Ishikawa (cell line): ENCODE data around the gene IGFBP7.

Experiments used
- CEBPB ChIP-seq: IDR thresholded peaks from 2 replicates; pipeline ENCODE4 v1.6.1; 2012
- EGR1 ChIP-seq: IDR thresholded peaks from 2 replicates; pipeline ENCODE4 v1.6.1; 2012
- EP300 ChIP-seq: IDR thresholded peaks from 2 replicates; pipeline ENCODE4 v1.6.1; 2012; ENCODE audit warnings: borderline replicate concordance
- NFIC ChIP-seq: IDR thresholded peaks from 2 replicates; pipeline ENCODE4 v1.6.1; 2012
- RAD21 ChIP-seq: IDR thresholded peaks from 2 replicates; pipeline ENCODE4 v1.6.1; 2012; ENCODE audit warnings: low read depth
- REST ChIP-seq: IDR thresholded peaks from 2 replicates; pipeline ENCODE4 v1.6.1; 2012; ENCODE audit warnings: low read depth, mild to moderate bottlenecking
- TAF1 ChIP-seq: IDR thresholded peaks from 2 replicates; pipeline ENCODE4 v1.6.1; 2012; ENCODE audit warnings: low read depth, mild to moderate bottlenecking
- TEAD4 ChIP-seq: IDR thresholded peaks from 2 replicates; pipeline ENCODE4 v1.6.1; 2012
- YY1 ChIP-seq: IDR thresholded peaks from 2 replicates; pipeline ENCODE4 v1.6.1; 2012; ENCODE audit warnings: low read depth
- TF ChIP-seq, protein P1 (sequence below): IDR thresholded peaks from 2 replicates; pipeline ENCODE4 v1.6.1; 2012

GRCh38 chr4:57078685-57079521 lies 31.3 kb downstream of the IGFBP7 start:
- TF ChIP-seq CEBPB (no peak; the same call in 1 of the 2 replicates), TAF1 (no peak), REST (no peak), TEAD4 (peak; percentile 54; the same call in 1 of the 2 replicates), YY1 (no peak), EGR1 (no peak), EP300 (peak; percentile 78; the same call in 1 of the 2 replicates), RAD21 (no peak), NFIC (peak; percentile 95)
- TF ChIP-seq, protein P1, sequence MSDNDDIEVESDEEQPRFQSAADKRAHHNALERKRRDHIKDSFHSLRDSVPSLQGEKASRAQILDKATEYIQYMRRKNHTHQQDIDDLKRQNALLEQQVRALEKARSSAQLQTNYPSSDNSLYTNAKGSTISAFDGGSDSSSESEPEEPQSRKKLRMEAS, result no peak
